ENCODE results near the gene FOXO3.

The FOXO3 gene

DNA sequence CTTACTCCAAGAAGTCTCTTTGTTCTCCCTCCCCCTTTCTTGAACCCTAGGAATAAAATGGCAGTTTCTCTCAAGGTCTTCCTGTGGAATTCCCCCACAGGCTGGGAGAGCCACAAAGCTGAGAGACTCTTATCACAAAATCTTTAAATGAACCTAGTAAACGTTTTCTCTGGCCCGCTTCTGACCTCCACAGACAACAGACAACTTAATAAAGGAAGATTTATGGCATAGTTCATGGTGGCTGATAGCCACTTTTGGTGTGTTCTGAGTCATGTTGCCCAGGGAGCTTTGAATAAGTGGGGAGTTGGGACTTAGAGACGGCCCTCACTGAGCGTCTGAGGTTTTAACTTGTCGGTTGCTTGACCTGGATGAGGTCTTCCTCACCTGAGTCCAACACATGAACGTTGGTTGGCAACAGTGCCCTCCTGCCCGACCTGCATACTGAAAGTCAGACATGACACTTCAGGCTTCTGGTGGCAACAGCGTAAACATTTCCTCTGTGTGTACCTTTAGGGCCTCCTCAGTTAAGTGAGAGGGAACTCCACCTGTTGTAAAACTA is 124.1 kb downstream of the FOXO3 start:
- no peak for DNase-seq (ENCODE audit: low read depth)

DNA sequence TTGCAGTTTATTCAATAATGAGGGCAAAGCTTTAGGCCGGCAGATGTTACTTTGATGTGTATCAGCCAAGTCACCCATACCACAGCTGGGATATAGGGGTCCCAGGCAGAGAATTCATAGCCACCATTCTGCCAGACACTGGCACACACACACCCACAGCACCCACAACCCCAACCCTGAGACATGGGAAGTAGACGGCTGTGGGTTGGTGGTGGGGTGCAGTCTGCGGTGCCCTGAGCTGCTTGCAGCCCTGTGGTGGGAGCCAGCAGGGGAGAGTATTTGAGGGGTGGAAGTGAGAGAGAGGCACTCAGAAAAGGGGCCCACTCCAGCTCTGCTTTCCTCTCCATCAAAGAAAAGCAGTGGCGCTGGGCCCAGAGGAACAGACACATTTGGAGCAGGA is 125.3 kb downstream of the FOXO3 start:
- no peak for DNase-seq (ENCODE audit: low read depth)

DNA sequence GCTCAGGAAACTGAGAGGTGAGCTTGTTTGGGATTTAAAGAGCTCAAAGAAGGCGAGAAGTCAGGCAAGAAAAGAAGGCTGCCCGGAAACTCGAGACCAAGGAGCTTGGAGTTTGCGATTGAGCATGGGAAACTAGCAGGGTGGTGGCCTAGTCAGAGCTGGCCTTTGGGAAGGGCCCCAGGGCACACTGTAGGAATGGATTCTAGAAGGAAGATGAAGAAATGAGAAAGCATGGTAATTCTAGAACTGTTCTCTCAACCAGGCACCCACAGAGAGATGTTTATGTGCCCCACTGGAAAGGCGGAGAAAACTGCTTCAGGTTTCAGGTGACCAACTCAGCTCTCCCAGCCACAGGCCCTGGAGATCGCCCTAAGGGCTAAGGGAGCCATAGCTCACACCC is 126.2 kb downstream of the FOXO3 start:
- DNase-seq (ENCODE audit: low read depth): no peak

DNA sequence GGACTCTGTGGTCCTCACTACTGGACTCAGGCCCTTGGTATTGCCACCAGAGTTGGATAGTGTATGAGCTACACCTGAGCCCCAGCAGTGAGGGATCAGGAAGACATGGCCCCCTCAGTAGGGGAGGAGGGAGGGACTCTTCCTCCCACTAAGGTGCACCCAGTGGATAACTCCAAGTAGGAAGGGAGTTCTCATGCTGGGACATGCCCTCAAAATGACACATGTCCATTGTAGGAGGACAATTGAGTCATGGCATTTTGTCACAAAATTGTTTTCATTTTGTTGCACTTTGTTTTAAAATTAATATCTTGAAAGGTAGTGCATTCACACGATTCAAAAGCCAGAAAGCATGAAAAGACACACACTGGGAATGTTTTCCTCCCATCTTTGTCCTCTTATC is 127.2 kb downstream of the FOXO3 start:
- DNase-seq (ENCODE audit: low read depth): no peak

GRCh38 chr6:108689272-108690161 is 128.8 kb downstream of the FOXO3 start:
- peak; percentile 48 for DNase-seq (ENCODE audit: low read depth)

- DNase-seq (ENCODE audit: low read depth): no peak
Measured at GRCh38 chr6:108690326-108691049, 129.8 kb downstream of the FOXO3 start.

DNA sequence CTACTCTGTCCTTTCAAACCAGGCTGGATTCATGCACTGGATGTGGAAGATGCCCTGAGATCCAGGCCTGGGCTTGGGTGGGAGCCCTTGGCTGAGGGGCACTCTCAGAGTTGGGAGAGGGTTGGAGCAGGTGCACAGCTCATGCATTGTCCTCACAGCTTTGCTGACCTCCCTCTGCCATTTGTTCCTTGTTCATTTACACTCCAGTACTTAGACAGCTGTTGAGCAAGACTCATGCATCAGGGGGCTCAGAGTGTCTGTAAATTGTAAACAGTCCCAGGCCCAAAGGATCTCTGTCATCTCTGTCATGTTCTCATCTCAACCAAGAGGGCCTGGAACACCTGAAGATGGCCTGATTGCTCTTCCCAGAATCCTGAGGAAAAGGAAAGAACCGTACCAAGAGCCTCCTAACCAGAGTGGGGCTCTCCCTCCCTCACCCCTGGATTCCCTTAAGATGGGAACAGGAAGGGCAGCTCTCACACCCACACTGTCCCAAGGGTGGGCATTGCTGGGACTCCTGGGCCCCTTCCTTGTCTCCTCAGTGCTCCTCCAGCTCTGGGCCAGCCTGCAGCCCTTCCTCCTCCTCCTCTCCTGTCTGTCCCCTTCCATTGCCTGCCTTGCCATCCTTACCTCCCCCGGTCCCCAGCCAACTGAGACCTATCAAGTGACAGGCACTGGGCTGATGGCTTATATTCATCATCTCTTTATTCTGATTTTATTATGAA is 132.9 kb downstream of the FOXO3 start:
- DNase-seq (ENCODE audit: low read depth): no peak

DNA sequence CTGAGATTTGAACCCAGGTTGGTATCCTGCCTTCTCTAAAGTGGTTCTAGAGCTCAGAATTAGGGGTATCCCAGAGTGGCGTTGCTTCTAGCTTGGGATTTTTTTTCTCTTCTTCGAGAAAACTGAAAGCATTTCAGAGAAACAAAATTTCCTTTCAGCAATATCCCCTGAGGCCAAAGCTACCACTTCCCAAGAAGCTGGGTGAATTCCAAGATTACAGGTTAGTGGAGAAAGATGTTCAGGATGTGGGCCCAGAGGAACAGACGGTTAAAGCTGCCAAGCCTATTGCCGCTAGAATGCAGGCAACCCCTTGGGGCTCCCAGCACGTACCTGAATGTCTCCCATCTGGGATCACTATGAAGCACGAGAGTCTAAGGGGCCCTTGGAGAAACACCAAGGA is 134.1 kb downstream of the FOXO3 start:
- DNase-seq (ENCODE audit: low read depth): no peak

DNA sequence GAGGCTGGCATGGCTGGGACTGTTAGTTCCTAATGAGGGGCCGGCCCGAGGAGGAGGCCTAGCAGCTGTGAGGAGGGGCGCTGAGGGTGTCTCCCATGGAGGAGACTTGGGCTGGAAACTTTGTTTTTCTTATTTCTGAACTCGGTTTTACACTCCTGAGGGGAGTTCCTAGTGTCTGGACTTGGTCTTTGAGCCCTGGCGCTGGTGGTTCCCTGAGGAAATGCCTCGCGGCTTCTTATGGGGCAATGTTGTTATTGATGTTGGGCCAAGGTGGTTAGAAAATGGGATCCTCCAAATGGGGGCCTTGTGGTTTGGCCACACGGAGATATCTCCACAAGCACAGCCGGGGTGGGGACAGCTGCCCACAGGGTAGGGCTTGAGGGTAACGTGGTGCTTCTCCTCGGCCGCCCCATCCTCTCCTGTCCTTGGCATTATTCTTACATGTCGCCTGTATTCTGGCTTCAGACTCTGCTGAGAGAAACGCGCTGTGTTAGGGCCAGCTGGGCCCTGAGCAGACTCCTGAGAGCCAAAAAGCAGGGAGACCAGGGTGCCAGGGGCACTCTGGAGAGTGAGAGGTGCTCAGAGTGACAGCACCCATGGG is 136.9 kb downstream of the FOXO3 start:
- no peak for DNase-seq (ENCODE audit: low read depth)

GRCh38 chr6:108698593-108699289 is 138.0 kb downstream of the FOXO3 start:
- DNase-seq (ENCODE audit: low read depth): no peak

DNA sequence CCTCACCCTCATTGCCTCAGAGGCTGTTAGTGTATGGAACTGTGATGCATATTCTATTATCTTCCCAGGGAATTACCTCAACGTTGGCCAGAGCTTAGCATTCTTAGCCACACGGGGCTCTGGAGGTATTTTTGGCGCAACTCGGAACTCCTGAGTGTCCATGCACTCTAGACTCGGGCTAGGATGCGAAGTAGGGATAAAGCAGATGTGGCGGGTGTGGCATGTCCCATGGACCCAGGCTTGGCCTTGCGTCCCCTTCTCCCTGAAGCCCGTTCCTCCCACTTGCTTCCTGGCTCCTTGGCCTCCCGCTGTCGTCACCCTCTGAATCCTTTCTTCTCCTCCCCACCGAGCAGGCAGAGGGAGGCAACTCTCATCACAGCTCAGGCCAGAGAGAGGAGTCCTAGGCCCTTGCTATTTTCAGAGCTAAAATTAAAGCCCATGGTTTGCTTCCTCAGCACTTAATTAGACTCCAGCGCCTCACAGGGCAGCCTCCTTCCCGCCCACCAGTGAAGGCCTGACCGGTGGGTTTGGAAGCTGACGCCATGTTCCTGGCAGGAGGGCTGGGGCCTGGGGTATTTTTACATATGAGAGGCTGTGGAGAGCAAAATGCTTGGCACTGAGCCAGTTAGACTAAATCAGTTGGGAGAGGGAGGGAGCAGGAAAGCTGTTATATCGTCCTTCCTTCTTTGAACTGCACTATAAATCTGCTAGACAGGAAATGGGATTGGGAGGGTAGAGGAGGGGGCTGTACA is 138.7 kb downstream of the FOXO3 start:
- DNase-seq (ENCODE audit: low read depth): no peak

DNA sequence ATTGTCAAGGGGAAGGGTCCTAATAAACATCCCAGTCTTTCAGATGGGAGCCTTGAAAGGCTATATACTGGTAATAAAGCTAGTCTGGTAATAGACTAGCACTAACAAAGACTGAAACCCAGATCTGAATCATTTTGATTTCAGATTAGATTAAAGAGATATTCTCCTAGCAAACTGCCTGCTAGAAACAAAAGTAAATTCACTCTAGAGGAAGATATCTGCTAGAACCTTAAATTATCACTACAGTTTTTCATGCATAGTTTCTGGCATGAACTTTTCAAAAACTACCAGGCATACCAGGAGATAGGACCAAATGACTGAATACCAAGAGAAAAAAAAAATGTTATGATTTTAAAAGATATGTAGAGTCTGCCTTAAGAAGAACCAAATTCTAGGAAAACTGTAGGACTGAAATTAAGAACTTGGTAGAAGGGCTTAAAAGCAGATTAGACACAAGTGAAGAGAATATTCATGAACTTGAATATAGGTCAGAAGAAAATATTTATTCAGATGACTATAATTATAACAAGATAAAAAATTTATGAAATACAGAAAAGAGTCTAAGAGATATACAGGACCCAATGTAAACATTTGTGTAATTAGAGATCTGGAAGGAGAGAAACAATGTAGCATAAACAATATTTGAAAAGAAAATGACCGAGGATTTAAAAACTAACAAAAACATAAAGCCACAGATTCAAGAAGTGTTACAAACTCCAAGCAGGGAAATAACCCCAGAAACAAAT is 141.6 kb downstream of the FOXO3 start:
- DNase-seq (ENCODE audit: low read depth): no peak

DNA sequence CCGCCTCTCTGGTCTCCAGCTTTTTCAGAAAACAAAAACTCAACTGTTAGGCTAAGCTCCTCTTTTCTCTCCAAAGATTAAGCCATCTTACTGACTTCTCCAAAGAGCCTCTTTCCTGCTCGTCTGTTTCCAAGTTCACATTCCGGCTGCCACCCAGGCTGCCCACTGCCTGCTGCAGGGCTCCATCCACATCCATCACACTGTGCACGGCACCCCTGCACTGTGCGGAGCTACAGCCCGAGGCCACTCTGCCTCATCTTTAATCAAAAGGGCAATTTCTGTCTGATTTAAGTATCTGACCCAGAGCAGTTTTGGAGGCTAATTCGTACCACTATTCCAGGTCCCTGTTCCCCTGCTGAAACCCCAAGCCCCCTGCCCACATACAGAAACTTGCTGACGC is 145.9 kb downstream of the FOXO3 start:
- no peak for DNase-seq (ENCODE audit: low read depth)

DNA sequence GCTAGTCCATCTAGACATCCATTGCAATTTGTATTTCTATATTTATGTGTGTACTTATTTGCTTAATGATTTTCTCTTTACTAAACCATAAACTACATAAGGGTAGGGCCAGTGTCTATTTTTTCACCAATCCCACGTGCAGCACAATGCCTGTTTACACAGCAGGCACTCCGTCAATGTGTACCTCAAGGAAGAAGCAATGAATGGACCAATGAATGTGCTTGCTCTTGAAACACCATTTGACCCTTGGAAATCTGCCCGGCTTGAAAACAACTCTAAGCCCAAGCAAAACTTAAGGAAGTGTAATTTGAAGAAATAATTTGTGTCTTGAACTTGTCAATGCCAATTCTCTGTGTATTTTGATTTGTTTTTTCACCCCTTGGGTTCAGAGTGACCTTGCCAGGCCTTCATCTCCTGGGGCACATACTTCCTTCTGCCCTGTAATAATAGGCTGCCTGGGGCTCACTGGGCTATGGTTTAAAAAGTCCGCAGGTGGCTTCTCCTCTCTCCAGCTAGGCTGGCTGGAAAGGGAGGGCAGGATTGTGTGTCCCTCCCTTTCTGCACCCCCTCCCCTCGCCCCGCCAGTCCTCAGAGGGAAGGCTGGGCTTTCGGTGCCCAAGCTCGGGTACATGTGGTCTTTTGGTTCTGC is 146.7 kb downstream of the FOXO3 start:
- no peak for DNase-seq (ENCODE audit: low read depth)

DNA sequence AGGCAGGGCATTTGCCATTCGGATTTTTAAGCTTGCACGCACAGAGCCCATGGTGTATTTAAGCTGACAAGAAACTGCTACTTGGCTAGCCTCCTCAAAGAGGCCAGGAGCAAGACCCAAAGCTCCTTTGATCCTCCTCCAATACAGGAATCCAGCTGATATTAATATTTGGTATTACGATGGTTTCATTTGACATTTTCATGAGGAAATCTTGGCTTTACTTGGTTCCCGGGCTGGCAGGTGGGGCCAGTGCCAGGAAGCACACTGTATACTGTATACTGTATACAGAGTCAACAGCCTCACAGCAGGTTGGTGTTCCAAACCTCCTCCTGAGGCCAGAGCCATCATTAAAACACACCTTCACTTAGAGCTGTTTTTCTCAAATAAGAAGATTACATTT is 149.3 kb downstream of the FOXO3 start:
- DNase-seq (ENCODE audit: low read depth): no peak

DNA sequence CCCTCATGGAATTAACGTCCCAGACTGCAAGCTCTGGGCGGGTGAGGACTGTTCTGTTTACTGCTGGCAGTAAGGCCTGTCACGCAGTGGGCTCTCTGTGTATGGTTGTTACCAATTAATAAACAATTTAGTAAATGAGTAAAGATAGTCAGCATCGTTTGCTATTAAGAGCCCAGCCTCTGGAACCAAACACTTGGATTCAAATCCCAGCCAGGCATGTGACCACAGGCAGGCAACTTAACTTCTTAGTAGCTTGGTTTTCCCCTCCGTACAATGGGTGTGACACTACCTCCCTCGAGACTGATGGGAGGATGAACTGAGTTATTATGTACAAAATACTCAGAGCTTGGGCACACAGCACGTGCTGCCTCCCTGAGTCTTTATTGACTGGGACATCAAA is 149.8 kb downstream of the FOXO3 start:
- DNase-seq (ENCODE audit: low read depth): no peak

- no peak for DNase-seq (ENCODE audit: low read depth)
Measured at GRCh38 chr6:108711071-108711470, 150.4 kb downstream of the FOXO3 start.

DNA sequence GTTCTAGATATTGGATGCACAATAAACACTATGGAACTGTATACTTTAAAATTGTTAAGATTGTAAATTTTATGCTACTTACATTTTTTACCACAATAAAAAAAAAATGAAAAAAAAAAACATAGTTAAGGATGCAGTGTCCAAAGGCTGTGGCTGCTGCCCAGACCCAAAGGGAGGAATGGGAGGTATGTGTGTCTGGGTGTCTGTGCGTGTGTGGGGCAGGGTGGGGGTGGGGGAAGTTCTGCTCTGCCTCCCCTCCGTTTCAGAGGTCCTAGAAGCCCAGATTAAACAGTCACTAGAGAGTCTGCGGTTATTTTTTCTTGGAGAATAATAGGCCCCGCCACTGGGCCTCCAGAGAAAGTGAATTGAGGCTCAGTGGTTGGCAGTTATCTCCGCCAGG is 151.1 kb downstream of the FOXO3 start:
- no peak for DNase-seq (ENCODE audit: low read depth)

DNA sequence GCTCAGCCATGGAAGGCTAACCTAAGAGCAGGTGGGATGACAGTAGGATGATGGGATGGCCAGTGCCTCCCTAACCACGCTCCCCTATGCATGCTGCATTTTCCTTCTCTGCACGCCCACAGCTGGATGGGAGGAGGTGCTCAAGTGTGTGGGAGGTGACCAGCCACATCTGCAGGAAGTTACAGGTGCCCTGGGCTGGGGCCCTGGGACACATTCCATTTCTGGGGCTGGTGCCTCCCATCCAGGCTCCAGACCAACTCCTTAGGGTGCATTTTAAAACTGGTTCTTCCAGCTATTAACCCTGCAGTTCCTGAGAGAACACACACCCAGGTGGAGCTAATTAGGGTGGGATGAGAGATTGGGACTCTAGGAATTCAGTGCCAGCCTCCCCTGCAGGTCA is 152.2 kb downstream of the FOXO3 start:
- DNase-seq (ENCODE audit: low read depth): no peak
